GM23338 (cell line): ENCODE measurements around the gene HELQ.

Experiments used
- CREB1 ChIP-seq: fragments of 250-450 bp; sonication (Bioruptor Pico); IDR thresholded peaks from 2 replicates; pipeline ENCODE4 v1.5.0; 2020; ENCODE audit warnings: low read depth, mild to moderate bottlenecking, moderate library complexity
- EZH2 ChIP-seq: fragments of 200-600 bp; sonication (generic); IDR thresholded peaks from one replicate; pipeline ENCODE4 v1.8.0; 2017; ENCODE audit warnings: antibody characterized with exemption, mild to moderate bottlenecking, low read depth; ENCODE audit not compliant: unreplicated experiment
- EZH2phosphoT487 ChIP-seq: fragments of 200-600 bp; sonication (generic); IDR thresholded peaks from one replicate; pipeline ENCODE4 v1.8.1; 2018; ENCODE audit warnings: antibody characterized with exemption; ENCODE audit not compliant: unreplicated experiment
- POLR2AphosphoS5 ChIP-seq: IDR thresholded peaks from 2 replicates; pipeline ENCODE4 v1.6.1; 2016; ENCODE audit warnings: antibody characterized with exemption, low read depth
- TF ChIP-seq, protein P1 (sequence below), 2 experiments: fragments of 200-600 bp in 1 of 2; sonication (generic) in 1 of 2; conservative IDR thresholded peaks; 2 replicates each; pipeline versions ENCODE4 v1.5.1 to v1.6.1; 2016 to 2017; ENCODE audit warnings: antibody characterized with exemption in 2 of 2, low read depth in 2 of 2, mild to moderate bottlenecking in 2 of 2, moderate library complexity in 1 of 2
- TF ChIP-seq, protein P2 (sequence below): fragments of 250-450 bp; sonication (Bioruptor Pico); IDR thresholded peaks from 2 replicates; pipeline ENCODE4 v1.5.0; 2020; ENCODE audit warnings: mild to moderate bottlenecking, moderate library complexity
- TF ChIP-seq, protein P3 (sequence below): IDR thresholded peaks from one replicate; pipeline ENCODE4 v1.6.1; 2018; ENCODE audit warnings: antibody characterized with exemption; ENCODE audit not compliant: unreplicated experiment
- TF ChIP-seq, protein P4 (sequence below): IDR thresholded peaks from 2 replicates; pipeline ENCODE4 v1.6.1; 2016; ENCODE audit warnings: antibody characterized with exemption

DNA sequence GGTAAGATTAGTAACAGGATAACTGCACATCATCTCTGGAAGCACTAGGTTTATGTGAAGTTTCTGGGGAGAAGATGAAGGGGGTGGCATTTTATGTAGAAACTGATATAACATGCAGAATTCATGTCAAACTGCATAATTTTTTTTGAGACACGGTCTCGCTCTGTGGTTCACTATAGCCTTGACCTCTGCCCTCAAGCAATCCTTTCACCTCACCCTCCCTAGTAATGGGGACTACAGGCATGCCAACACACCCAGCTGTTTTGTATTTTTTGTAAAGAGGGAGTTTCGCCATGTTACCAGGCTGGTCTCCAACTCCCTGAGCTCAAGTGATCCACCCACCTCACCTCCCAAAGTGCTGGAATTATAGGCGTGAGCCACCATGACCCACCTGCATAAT, 17.8 kb upstream of the HELQ start:
- TF ChIP-seq, protein P1, sequence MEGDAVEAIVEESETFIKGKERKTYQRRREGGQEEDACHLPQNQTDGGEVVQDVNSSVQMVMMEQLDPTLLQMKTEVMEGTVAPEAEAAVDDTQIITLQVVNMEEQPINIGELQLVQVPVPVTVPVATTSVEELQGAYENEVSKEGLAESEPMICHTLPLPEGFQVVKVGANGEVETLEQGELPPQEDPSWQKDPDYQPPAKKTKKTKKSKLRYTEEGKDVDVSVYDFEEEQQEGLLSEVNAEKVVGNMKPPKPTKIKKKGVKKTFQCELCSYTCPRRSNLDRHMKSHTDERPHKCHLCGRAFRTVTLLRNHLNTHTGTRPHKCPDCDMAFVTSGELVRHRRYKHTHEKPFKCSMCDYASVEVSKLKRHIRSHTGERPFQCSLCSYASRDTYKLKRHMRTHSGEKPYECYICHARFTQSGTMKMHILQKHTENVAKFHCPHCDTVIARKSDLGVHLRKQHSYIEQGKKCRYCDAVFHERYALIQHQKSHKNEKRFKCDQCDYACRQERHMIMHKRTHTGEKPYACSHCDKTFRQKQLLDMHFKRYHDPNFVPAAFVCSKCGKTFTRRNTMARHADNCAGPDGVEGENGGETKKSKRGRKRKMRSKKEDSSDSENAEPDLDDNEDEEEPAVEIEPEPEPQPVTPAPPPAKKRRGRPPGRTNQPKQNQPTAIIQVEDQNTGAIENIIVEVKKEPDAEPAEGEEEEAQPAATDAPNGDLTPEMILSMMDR (conservative IDR thresholded peaks at IDR 0.05; ENCODE audit: low read depth in 2 of 2): no peak
- no peak for TF ChIP-seq POLR2AphosphoS5
- no peak for TF ChIP-seq EZH2phosphoT487
- no peak for TF ChIP-seq EZH2
- TF ChIP-seq, protein P2, sequence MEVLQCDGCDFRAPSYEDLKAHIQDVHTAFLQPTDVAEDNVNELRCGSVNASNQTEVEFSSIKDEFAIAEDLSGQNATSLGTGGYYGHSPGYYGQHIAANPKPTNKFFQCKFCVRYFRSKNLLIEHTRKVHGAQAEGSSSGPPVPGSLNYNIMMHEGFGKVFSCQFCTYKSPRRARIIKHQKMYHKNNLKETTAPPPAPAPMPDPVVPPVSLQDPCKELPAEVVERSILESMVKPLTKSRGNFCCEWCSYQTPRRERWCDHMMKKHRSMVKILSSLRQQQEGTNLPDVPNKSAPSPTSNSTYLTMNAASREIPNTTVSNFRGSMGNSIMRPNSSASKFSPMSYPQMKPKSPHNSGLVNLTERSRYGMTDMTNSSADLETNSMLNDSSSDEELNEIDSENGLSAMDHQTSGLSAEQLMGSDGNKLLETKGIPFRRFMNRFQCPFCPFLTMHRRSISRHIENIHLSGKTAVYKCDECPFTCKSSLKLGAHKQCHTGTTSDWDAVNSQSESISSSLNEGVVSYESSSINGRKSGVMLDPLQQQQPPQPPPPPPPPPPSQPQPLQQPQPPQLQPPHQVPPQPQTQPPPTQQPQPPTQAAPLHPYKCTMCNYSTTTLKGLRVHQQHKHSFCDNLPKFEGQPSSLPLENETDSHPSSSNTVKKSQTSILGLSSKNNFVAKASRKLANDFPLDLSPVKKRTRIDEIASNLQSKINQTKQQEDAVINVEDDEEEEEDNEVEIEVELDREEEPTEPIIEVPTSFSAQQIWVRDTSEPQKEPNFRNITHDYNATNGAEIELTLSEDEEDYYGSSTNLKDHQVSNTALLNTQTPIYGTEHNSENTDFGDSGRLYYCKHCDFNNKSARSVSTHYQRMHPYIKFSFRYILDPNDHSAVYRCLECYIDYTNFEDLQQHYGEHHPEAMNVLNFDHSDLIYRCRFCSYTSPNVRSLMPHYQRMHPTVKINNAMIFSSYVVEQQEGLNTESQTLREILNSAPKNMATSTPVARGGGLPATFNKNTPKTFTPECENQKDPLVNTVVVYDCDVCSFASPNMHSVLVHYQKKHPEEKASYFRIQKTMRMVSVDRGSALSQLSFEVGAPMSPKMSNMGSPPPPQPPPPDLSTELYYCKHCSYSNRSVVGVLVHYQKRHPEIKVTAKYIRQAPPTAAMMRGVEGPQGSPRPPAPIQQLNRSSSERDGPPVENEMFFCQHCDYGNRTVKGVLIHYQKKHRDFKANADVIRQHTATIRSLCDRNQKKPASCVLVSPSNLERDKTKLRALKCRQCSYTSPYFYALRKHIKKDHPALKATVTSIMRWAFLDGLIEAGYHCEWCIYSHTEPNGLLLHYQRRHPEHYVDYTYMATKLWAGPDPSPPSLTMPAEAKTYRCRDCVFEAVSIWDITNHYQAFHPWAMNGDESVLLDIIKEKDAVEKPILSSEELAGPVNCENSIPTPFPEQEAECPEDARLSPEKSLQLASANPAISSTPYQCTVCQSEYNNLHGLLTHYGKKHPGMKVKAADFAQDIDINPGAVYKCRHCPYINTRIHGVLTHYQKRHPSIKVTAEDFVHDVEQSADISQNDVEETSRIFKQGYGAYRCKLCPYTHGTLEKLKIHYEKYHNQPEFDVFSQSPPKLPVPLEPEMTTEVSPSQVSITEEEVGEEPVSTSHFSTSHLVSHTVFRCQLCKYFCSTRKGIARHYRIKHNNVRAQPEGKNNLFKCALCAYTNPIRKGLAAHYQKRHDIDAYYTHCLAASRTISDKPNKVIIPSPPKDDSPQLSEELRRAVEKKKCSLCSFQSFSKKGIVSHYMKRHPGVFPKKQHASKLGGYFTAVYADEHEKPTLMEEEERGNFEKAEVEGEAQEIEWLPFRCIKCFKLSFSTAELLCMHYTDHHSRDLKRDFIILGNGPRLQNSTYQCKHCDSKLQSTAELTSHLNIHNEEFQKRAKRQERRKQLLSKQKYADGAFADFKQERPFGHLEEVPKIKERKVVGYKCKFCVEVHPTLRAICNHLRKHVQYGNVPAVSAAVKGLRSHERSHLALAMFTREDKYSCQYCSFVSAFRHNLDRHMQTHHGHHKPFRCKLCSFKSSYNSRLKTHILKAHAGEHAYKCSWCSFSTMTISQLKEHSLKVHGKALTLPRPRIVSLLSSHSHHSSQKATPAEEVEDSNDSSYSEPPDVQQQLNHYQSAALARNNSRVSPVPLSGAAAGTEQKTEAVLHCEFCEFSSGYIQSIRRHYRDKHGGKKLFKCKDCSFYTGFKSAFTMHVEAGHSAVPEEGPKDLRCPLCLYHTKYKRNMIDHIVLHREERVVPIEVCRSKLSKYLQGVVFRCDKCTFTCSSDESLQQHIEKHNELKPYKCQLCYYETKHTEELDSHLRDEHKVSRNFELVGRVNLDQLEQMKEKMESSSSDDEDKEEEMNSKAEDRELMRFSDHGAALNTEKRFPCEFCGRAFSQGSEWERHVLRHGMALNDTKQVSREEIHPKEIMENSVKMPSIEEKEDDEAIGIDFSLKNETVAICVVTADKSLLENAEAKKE (CRISPR knock-in tag): no peak
- TF ChIP-seq, protein P3, sequence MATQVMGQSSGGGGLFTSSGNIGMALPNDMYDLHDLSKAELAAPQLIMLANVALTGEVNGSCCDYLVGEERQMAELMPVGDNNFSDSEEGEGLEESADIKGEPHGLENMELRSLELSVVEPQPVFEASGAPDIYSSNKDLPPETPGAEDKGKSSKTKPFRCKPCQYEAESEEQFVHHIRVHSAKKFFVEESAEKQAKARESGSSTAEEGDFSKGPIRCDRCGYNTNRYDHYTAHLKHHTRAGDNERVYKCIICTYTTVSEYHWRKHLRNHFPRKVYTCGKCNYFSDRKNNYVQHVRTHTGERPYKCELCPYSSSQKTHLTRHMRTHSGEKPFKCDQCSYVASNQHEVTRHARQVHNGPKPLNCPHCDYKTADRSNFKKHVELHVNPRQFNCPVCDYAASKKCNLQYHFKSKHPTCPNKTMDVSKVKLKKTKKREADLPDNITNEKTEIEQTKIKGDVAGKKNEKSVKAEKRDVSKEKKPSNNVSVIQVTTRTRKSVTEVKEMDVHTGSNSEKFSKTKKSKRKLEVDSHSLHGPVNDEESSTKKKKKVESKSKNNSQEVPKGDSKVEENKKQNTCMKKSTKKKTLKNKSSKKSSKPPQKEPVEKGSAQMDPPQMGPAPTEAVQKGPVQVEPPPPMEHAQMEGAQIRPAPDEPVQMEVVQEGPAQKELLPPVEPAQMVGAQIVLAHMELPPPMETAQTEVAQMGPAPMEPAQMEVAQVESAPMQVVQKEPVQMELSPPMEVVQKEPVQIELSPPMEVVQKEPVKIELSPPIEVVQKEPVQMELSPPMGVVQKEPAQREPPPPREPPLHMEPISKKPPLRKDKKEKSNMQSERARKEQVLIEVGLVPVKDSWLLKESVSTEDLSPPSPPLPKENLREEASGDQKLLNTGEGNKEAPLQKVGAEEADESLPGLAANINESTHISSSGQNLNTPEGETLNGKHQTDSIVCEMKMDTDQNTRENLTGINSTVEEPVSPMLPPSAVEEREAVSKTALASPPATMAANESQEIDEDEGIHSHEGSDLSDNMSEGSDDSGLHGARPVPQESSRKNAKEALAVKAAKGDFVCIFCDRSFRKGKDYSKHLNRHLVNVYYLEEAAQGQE: no peak
- TF ChIP-seq CREB1 (CRISPR knock-in tag): no peak
- TF ChIP-seq, protein P4, sequence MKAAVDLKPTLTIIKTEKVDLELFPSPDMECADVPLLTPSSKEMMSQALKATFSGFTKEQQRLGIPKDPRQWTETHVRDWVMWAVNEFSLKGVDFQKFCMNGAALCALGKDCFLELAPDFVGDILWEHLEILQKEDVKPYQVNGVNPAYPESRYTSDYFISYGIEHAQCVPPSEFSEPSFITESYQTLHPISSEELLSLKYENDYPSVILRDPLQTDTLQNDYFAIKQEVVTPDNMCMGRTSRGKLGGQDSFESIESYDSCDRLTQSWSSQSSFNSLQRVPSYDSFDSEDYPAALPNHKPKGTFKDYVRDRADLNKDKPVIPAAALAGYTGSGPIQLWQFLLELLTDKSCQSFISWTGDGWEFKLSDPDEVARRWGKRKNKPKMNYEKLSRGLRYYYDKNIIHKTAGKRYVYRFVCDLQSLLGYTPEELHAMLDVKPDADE: no peak
